ENCODE results near the gene PTGIR. TPM values are rescaled to one million over a fixed set of nuclear protein-coding genes. Genes with fewer than 3 reads are reported as not detected.

PTGIR gene, protein sequence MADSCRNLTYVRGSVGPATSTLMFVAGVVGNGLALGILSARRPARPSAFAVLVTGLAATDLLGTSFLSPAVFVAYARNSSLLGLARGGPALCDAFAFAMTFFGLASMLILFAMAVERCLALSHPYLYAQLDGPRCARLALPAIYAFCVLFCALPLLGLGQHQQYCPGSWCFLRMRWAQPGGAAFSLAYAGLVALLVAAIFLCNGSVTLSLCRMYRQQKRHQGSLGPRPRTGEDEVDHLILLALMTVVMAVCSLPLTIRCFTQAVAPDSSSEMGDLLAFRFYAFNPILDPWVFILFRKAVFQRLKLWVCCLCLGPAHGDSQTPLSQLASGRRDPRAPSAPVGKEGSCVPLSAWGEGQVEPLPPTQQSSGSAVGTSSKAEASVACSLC
- total RNA-seq (2012; rRNA removed) (0.54 and 0.56 TPM in 2 replicates), polyA plus RNA-seq (2012; rRNA removed) (4.9 and 5.3 TPM in 2 replicates), Bru-seq, nascent RNA (percentile 33 among the genes with signal in this experiment), BruChase-seq, experiment 1, labeled RNA remaining after a 6-hour chase (percentile 35 among the genes with signal in this experiment), BruChase-seq, experiment 2, labeled RNA remaining after a 2-hour chase (percentile 34 among the genes with signal in this experiment)
- 2.8 and 7.8 TPM in 2 replicates for polyA plus RNA-seq (2012; cell fraction: cytosol; rRNA removed)
- 18.1 and 39.4 TPM in 2 replicates for polyA plus RNA-seq (2012; cell fraction: nucleus; rRNA removed; ENCODE audit: low replicate concordance)
- long read RNA-seq, partial matches to known transcripts = 0 of 1 reads
- long read RNA-seq, other reads (novel, unspliced or antisense) = 1 of 1 reads

DNA sequence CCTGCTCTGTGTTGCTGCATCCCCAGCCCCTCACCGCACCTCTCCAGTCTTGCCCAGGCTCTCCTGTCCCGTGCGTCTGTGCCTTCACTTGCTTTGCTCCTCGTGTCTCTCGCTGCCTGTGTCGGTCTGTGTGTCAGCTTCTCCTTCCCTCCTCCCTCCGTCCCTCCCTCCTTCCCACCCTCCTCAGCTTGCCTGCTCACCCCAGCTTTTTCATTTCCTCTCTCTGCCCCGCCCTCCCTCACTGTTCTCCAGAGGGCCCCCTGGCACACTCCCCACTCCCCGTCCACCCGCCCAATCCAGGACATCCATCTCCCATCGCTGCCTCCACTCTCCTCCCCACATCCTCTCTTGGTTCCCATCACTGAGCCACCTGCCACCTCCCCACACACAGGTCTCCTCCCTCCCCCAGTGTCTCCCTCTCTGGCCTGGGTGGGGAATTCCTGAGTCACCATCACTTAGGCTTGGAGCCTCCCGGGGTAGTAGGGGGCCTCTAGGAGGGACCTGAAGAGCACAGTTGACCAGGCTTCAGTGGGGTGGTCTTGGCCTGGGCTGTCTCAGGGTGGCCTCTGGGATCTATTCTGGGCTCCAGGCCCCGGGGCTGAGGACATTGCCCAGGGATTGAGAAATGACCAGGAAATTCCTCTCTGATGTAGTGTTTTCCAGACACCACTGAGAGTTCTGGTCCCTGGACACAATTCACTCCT lies at the start of gene PTGIR:
TSS of gene PTGIR (minus strand) at position 132 of the 704 bp plus-strand sequence. CDS start 864 bp downstream, outside the sequence.
- ATAC-seq (ENCODE audit: low read depth) = peak; percentile 72
- peak within 1 kb of the TSS; percentile 65 for H3K4me2 ChIP-seq (ENCODE audit: low read depth, low read length)
- peak; percentile 84 for TF ChIP-seq CEBPB (IDR thresholded peaks at IDR 0.05; ENCODE audit: low read depth, low read length)
- no peak for TF ChIP-seq SMC3 (IDR thresholded peaks at IDR 0.05; ENCODE audit: low read depth, low read length)
- TF ChIP-seq MAZ (IDR thresholded peaks at IDR 0.05; ENCODE audit: borderline replicate concordance, low read depth, low read length) = peak; percentile 56; the same call in 1 of the 2 replicates
- H4K5ac ChIP-seq (ENCODE audit: low read depth, low read length) = peak within 1 kb of the TSS; percentile 63
- peak; percentile 78 for DNase-seq
- 0 out of 2 replicates have a peak, but pooled peaks cover 6% of the 10 kb centered on the region for H4K20me1 ChIP-seq (ENCODE audit: insufficient read depth, low read length)
- H3K4ac ChIP-seq (ENCODE audit: low read depth, low read length) = peak within 1 kb of the TSS; percentile 96
- H3K36me3 ChIP-seq (ENCODE audit: control insufficient read depth, insufficient read depth, low read length) = no peaks in the 10 kb centered on the region
- H3K4me3 ChIP-seq (ENCODE audit: insufficient read depth, low read depth, low read length) = peak within 1 kb of the TSS; percentile 6; the same call in 1 of the 2 replicates
- intact Hi-C loops (cut with micrococcal nuclease) = no loop called here
- no peaks in the 10 kb centered on the region for H3K27me3 ChIP-seq (ENCODE audit: control insufficient read depth, insufficient read depth, low read length)
- no peaks in the 10 kb centered on the region for H3K9me3 ChIP-seq (ENCODE audit: control insufficient read depth, insufficient read depth, low read length)
- peak within 1 kb of the TSS; percentile 86 for H2BK5ac ChIP-seq (ENCODE audit: low read depth, low read length, poor library complexity, severe bottlenecking)
- peak within 1 kb of the TSS; percentile 98 for H3K23ac ChIP-seq (ENCODE audit: low read depth, low read length)
- dilution Hi-C loops (cut with HindIII; ENCODE audit: low sequenced_read_pairs, unreplicated experiment) = no loop called here
- H2BK20ac ChIP-seq (ENCODE audit: low read depth, low read length) = peak within 1 kb of the TSS; percentile 97
- peak within 1 kb of the TSS; percentile 94 for H2BK120ac ChIP-seq (ENCODE audit: low read depth, low read length)
- H3K18ac ChIP-seq (ENCODE audit: low read depth, low read length) = peak within 1 kb of the TSS; percentile 65
- 24% methylated on average over 6 of the region's 13 CpGs; no CpG with 5 or more reads in 1 of the 2 experiments for WGBS, 2 experiments (ENCODE audit: extremely low coverage in 2 of 2, insufficient read length in 1 of 2)
- peak within 1 kb of the TSS; percentile 99 for H3K14ac ChIP-seq (replicated peaks; ENCODE audit: low read depth, low read length)
- BruUV-seq (replicated peaks) = no TSS peak
- peak within 1 kb of the TSS; percentile 65 for H3K27ac ChIP-seq (ENCODE audit: insufficient read depth, low read length)
- peaks cover 19% of the 10 kb centered on the region for H3K9me1 ChIP-seq (ENCODE audit: insufficient read depth, low read length)
- peak within 1 kb of the TSS; percentile 96 for H2AFZ ChIP-seq (replicated peaks; ENCODE audit: low read length, poor library complexity)
- in situ Hi-C loops (cut with MboI; ENCODE audit: low sequenced_read_pairs) = no loop called here
- peak within 1 kb of the TSS; percentile 23 to 98 for H4K8ac ChIP-seq (ENCODE audit: low read depth in 2 of 2, low read length in 2 of 2)
- H3K4me1 ChIP-seq (ENCODE audit: control insufficient read depth, insufficient read depth, low read length) = peaks cover 32% of the 10 kb centered on the region
- H2AK9ac ChIP-seq (replicated peaks; ENCODE audit: low read depth, low read length, poor library complexity) = peak within 1 kb of the TSS; percentile 98
- H2AK5ac ChIP-seq (ENCODE audit: low read depth, low read length) = peak within 1 kb of the TSS; percentile 99
- H3K56ac ChIP-seq (ENCODE audit: extremely low read depth, insufficient read depth, low read length) = peak within 1 kb of the TSS; percentile 51
- ChIA-PET CTCF (interaction anchor here (0.9 kb wide), 2 partner anchors 36 to 38 kb away, joined by 3 to 4 read pairs; partner anchors contain the start of gene DACT3), POLR2A (ENCODE audit: unreplicated experiment) (no interaction called here)
- peak within 1 kb of the TSS; percentile 37 for H3K9ac ChIP-seq (ENCODE audit: low read depth, low read length)
- H3K79me1 ChIP-seq (ENCODE audit: low read depth in 1 of 2, low read length in 2 of 2) = peaks cover 0 to 23% of the 10 kb centered on the region in 2 experiments; a peak in 1 of 4 replicates
- H2BK15ac ChIP-seq (ENCODE audit: low read depth, low read length) = peak within 1 kb of the TSS; percentile 99; the same call in 2 of the 3 replicates
- peak within 1 kb of the TSS; percentile 96 for H4K91ac ChIP-seq (ENCODE audit: insufficient read depth, low read depth, low read length)
